ENCODE data around the gene FCN1.

FCN1 gene

DNA sequence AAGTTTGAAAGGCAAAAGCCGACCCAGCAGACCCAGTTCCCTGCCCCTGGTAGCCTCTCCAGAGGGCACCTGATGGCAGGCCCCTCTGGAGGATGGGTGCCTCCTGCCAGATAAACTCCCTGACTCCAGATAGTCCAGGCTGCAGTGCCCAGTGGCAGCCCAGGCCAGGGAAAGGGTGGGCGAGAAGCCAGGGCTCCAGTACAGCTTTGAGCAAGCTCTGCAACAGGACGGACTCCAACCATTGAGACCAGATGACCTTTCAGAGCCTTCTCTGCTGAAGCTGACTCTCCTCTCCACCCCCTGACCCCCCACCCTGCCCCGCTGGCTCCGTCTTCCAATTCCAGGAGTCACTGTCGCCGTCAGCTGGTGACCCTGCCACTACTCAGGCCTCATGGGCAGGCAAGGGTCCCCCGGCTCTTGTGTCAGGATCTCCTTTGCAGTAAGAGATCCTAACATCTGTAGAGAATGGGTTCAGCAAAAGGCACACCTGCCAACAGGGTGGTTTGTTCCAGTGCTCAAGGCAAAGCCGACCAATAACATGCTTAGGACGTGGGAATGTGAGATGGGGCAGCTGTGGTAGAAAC is 15.5 kb upstream of the FCN1 start:
- Histone ChIP-seq H3K9ac (ENCODE audit: low read depth, low read length) (no peak overlapping the region), H3K4me3 (ENCODE audit: low read length) (no peak overlapping the region), H3K4me1 (ENCODE audit: insufficient read depth, low read length) (peaks cover 4% of the 10 kb centered on the region; the same call in 1 of the 2 replicates), H3K36me3 (ENCODE audit: insufficient read depth, low read depth, low read length) (no peaks in the 10 kb centered on the region), H3K9me3 (ENCODE audit: insufficient read depth, low read depth, low read length) (no peaks in the 10 kb centered on the region), H3K27ac (ENCODE audit: low read length) (no peak overlapping the region), H3K27me3 (ENCODE audit: insufficient read depth, low read length) (no peaks in the 10 kb centered on the region)

GRCh38 chr9:134932606-134933005 is 14.9 kb upstream of the FCN1 start:
- peaks cover 4% of the 10 kb centered on the region; the same call in 1 of the 2 replicates for H3K4me1 ChIP-seq (ENCODE audit: insufficient read depth, low read length)
- H3K27ac ChIP-seq (ENCODE audit: low read length), result no peak overlapping the region
- H3K4me3 ChIP-seq (ENCODE audit: low read length), result no peak overlapping the region
- H3K9ac ChIP-seq (ENCODE audit: low read depth, low read length), result no peak overlapping the region
- H3K27me3 ChIP-seq (ENCODE audit: insufficient read depth, low read length), result no peaks in the 10 kb centered on the region
- no peaks in the 10 kb centered on the region for H3K9me3 ChIP-seq (ENCODE audit: insufficient read depth, low read depth, low read length)
- H3K36me3 ChIP-seq (ENCODE audit: insufficient read depth, low read depth, low read length), result no peaks in the 10 kb centered on the region

GRCh38 chr9:134932171-134932570 is 14.5 kb upstream of the FCN1 start:
- H3K27ac ChIP-seq (ENCODE audit: low read length), result no peak overlapping the region
- H3K4me1 ChIP-seq (ENCODE audit: insufficient read depth, low read length), result peaks cover 4% of the 10 kb centered on the region; the same call in 1 of the 2 replicates
- H3K9ac ChIP-seq (ENCODE audit: low read depth, low read length), result no peak overlapping the region
- H3K36me3 ChIP-seq (ENCODE audit: insufficient read depth, low read depth, low read length), result no peaks in the 10 kb centered on the region
- no peak overlapping the region for H3K4me3 ChIP-seq (ENCODE audit: low read length)
- no peaks in the 10 kb centered on the region for H3K9me3 ChIP-seq (ENCODE audit: insufficient read depth, low read depth, low read length)
- H3K27me3 ChIP-seq (ENCODE audit: insufficient read depth, low read length), result no peaks in the 10 kb centered on the region

- Histone ChIP-seq H3K27ac (ENCODE audit: low read length) (no peak overlapping the region), H3K27me3 (ENCODE audit: insufficient read depth, low read length) (no peaks in the 10 kb centered on the region), H3K4me1 (ENCODE audit: insufficient read depth, low read length) (peaks cover 4% of the 10 kb centered on the region; the same call in 1 of the 2 replicates), H3K4me3 (ENCODE audit: low read length) (no peak overlapping the region), H3K36me3 (ENCODE audit: insufficient read depth, low read depth, low read length) (no peaks in the 10 kb centered on the region), H3K9me3 (ENCODE audit: insufficient read depth, low read depth, low read length) (no peaks in the 10 kb centered on the region), H3K9ac (ENCODE audit: low read depth, low read length) (no peak overlapping the region)
These were observed 12.7 kb upstream of the FCN1 start for GRCh38 chr9:134930398-134930797.

DNA sequence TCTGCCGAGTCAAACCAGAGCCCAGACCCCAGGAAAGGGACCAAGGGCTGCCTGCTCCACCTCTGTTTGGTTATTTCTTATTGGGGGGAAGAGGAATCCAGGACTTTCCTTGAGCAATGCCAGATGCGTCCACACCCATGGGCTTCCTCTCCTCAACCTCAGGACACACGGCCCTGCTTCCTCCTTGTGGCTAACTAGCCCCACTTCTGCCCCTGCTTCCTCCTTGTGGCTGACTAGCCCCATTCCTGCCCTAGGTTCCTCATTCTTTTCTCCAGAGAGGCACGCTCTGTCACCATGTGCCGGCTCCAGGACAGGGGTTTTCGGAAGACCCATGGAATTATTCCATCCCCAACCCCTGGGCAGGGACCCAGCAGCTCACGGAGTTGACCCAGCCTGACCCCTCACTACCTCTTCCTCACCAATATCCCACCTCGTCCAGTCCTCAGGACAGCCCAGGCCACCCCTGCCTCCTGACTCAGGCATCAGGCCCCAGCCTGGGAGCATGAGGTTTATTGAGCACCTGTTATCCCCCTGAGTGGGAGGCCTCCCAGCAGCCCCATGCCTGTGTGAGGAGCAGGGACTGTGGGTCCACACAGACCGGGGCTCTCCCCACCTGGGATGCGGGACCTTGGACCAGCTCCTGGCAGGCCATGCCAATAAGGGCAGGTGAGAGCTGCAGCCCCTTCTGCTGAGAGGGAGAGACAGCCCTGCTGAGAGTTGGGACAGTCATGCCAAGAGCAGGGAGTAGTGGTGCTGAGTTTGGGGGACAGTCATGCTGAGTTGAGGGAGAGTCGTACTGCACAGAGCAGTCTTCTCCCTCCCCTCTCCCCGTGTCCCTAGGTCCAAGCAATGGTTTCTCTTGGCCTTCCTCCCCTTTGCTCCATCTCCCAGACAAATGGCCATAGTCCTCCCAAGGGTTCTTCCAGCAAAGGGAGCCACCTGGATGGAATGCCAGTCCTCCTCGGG is 11.8 kb upstream of the FCN1 start:
- Histone ChIP-seq H3K36me3 (ENCODE audit: insufficient read depth, low read depth, low read length) (no peaks in the 10 kb centered on the region), H3K27me3 (ENCODE audit: insufficient read depth, low read length) (no peaks in the 10 kb centered on the region), H3K9me3 (ENCODE audit: insufficient read depth, low read depth, low read length) (no peaks in the 10 kb centered on the region), H3K4me3 (ENCODE audit: low read length) (no peak overlapping the region), H3K9ac (ENCODE audit: low read depth, low read length) (no peak overlapping the region), H3K4me1 (ENCODE audit: insufficient read depth, low read length) (no peaks in the 10 kb centered on the region), H3K27ac (ENCODE audit: low read length) (no peak overlapping the region)

DNA sequence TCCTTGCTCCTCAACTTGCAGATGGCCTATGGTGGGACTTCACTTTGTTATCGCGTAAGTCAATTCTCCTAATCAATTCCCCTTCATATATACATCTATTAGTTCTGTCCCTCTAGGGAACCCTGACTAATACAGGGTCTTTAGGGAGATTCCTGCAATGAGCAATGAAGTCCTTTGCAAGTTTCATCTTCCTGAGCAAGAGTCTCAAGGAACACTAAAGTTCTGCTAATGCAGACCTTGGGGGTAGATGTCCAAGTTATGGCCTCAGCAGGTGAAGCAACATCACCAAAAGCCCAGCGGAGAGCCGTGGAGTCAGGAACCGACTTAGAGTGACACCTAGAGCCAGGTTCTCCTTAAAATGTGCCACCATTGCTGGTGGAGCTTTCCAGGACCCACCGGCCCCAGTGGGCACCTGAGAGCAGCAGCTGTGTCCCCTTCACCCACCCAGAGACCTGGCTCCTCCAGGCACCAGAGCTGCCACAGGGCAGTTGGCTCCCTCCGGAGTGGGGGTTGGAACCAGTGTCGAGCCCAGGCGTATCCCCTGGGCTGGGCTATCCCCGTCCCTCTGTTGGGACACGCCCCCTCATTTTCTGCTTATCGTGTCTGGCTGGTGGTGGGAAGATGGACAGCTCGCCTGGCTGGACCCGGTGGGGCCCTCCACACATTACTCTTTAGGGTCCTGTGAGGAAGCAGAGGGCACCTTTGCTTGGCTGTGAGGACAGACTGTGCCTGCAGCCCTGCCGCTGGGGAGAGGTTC is 10.9 kb upstream of the FCN1 start:
- Histone ChIP-seq H3K4me3 (ENCODE audit: low read length) (no peak overlapping the region), H3K4me1 (ENCODE audit: insufficient read depth, low read length) (no peaks in the 10 kb centered on the region), H3K9ac (ENCODE audit: low read depth, low read length) (no peak overlapping the region), H3K27me3 (ENCODE audit: insufficient read depth, low read length) (no peaks in the 10 kb centered on the region), H3K9me3 (ENCODE audit: insufficient read depth, low read depth, low read length) (no peaks in the 10 kb centered on the region), H3K27ac (ENCODE audit: low read length) (no peak overlapping the region), H3K36me3 (ENCODE audit: insufficient read depth, low read depth, low read length) (no peaks in the 10 kb centered on the region)

DNA sequence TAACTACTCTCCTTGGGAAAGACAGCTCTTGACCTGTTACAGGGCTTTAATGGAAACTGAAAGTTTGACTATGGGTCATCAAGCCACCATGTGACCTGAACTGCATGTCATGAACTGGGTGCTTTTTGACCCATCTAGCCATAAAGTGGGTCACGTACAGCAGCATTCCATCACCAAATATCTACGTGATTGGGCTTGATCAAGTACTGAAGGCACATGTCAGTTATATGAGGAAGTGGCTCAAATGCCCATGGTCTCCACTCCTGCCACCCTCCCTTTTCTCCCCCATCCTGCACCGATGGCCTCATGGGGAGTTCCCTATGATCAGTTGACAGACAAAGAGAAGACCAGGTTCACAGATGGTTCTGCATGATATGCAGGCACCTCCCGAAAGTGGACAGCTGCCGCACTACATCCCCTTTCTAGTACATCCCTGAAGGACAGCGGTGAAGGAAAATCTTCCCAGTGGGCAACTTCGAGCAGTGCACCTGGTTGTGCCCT is 7.3 kb upstream of the FCN1 start:
- Histone ChIP-seq H3K9ac (ENCODE audit: low read depth, low read length) (no peak overlapping the region), H3K4me1 (ENCODE audit: insufficient read depth, low read length) (no peaks in the 10 kb centered on the region), H3K27me3 (ENCODE audit: insufficient read depth, low read length) (no peaks in the 10 kb centered on the region), H3K27ac (ENCODE audit: low read length) (no peak overlapping the region), H3K4me3 (ENCODE audit: low read length) (no peak overlapping the region), H3K9me3 (ENCODE audit: insufficient read depth, low read depth, low read length) (no peaks in the 10 kb centered on the region; the same call in 1 of the 2 replicates), H3K36me3 (ENCODE audit: insufficient read depth, low read depth, low read length) (no peaks in the 10 kb centered on the region)

- H3K27me3 ChIP-seq (ENCODE audit: insufficient read depth, low read length), result no peaks in the 10 kb centered on the region
- H3K4me1 ChIP-seq (ENCODE audit: insufficient read depth, low read length), result no peaks in the 10 kb centered on the region
- H3K9me3 ChIP-seq (ENCODE audit: insufficient read depth, low read depth, low read length), result peaks cover 11% of the 10 kb centered on the region
- no peak overlapping the region for H3K27ac ChIP-seq (ENCODE audit: low read length)
- no peaks in the 10 kb centered on the region for H3K36me3 ChIP-seq (ENCODE audit: insufficient read depth, low read depth, low read length)
- H3K4me3 ChIP-seq (ENCODE audit: low read length), result no peak overlapping the region
- no peak overlapping the region for H3K9ac ChIP-seq (ENCODE audit: low read depth, low read length)
These were observed 5.8 kb upstream of the FCN1 start for GRCh38 chr9:134923466-134923865.

GRCh38 chr9:134922932-134923240 is 5.2 kb upstream of the FCN1 start:
- H3K36me3 ChIP-seq (ENCODE audit: insufficient read depth, low read depth, low read length), result no peaks in the 10 kb centered on the region
- H3K27me3 ChIP-seq (ENCODE audit: insufficient read depth, low read length), result no peaks in the 10 kb centered on the region
- no peak overlapping the region for H3K4me3 ChIP-seq (ENCODE audit: low read length)
- peaks cover 11% of the 10 kb centered on the region for H3K9me3 ChIP-seq (ENCODE audit: insufficient read depth, low read depth, low read length)
- no peak overlapping the region for H3K27ac ChIP-seq (ENCODE audit: low read length)
- no peak overlapping the region for H3K9ac ChIP-seq (ENCODE audit: low read depth, low read length)
- no peaks in the 10 kb centered on the region for H3K4me1 ChIP-seq (ENCODE audit: insufficient read depth, low read length)

DNA sequence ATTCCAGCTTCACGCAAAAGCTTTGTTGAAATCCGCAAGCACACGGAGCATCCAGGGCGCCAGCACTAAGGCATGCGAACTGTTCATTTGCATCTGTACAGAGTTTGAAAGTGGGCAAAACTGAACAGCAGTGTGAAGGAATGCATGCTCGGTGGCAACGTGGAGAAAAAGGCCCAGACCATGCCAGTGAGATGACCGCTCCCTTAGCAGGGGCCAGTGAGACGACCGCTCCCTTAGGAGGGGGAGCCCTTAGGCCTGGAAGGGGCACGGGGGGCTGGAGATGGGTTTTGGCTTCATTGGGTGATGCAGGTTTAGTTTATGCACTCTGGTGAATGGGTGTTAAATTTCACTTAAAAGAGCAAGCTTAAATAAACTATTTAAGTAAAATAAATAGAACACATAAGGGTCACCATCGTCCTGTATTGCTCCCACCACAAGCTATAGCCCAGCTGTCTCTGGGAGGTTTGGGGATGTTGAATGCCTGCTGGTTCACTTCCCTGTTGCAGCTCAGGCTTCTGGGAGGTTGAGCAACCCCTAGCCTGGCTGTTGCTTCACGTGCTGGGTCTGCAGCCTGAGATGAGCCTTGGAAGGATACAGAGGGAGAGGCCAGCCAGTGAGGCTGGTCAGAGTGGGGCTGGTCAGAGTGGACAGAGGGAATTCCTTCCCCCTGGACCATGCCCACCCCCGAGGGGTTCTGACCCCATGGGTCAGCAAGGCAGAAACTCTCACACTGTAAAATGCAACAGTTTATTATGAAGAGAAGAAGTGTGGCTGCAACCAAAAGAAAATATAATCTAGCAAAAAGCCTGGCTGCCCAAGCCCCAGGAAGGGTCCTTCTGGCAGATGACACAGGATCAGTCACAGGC is 4.6 kb upstream of the FCN1 start:
- H3K27ac ChIP-seq (ENCODE audit: low read length), result no peak overlapping the region
- no peak overlapping the region for H3K9ac ChIP-seq (ENCODE audit: low read depth, low read length)
- no peaks in the 10 kb centered on the region for H3K4me1 ChIP-seq (ENCODE audit: insufficient read depth, low read length)
- no peaks in the 10 kb centered on the region for H3K36me3 ChIP-seq (ENCODE audit: insufficient read depth, low read depth, low read length)
- no peaks in the 10 kb centered on the region for H3K27me3 ChIP-seq (ENCODE audit: insufficient read depth, low read length)
- no peak overlapping the region for H3K4me3 ChIP-seq (ENCODE audit: low read length)
- H3K9me3 ChIP-seq (ENCODE audit: insufficient read depth, low read depth, low read length), result peaks cover 11% of the 10 kb centered on the region

GRCh38 chr9:134919303-134919702 is 1.6 kb upstream of the FCN1 start:
- Histone ChIP-seq H3K36me3 (ENCODE audit: insufficient read depth, low read depth, low read length) (no peaks in the 10 kb centered on the region), H3K27ac (ENCODE audit: low read length) (no peak overlapping the region), H3K9ac (ENCODE audit: low read depth, low read length) (no peak overlapping the region), H3K4me1 (ENCODE audit: insufficient read depth, low read length) (no peaks in the 10 kb centered on the region), H3K9me3 (ENCODE audit: insufficient read depth, low read depth, low read length) (peaks cover 11% of the 10 kb centered on the region), H3K27me3 (ENCODE audit: insufficient read depth, low read length) (no peaks in the 10 kb centered on the region), H3K4me3 (ENCODE audit: low read length) (no peak overlapping the region)

Measured in iPS-20b (cell line).